Subcutaneous abdominal adipose tissue (tissue), 5 donors: ENCODE data around the gene SS18L1.

Source experiments
- H3K27ac ChIP-seq: one replicate; pipeline ENCODE4 v1.7.0; 2013; ENCODE audit warnings: low read depth, mild to moderate bottlenecking, inconsistent platforms, low read length, moderate library complexity
- H3K27me3 ChIP-seq, 5 donors: one replicate each; pipeline ENCODE4 v1.7.0; 2013; ENCODE audit warnings: low read length in 5 of 5, inconsistent platforms in 1 of 5; ENCODE audit not compliant: control insufficient read depth in 5 of 5, insufficient read depth in 4 of 5
- H3K36me3 ChIP-seq, 5 donors: one replicate each; pipeline ENCODE4 v1.7.0; 2013; ENCODE audit warnings: low read length in 5 of 5; ENCODE audit not compliant: control insufficient read depth in 5 of 5, insufficient read depth in 5 of 5
- H3K4me1 ChIP-seq, 5 donors: one replicate each; pipeline ENCODE4 v1.7.0; 2013; ENCODE audit warnings: low read length in 5 of 5, mild to moderate bottlenecking in 3 of 5, moderate library complexity in 1 of 5; ENCODE audit not compliant: control insufficient read depth in 5 of 5, insufficient read depth in 5 of 5
- H3K4me3 ChIP-seq, 5 donors: one replicate each; pipeline ENCODE4 v1.7.0; 2013; ENCODE audit warnings: low read length in 5 of 5, low read depth in 1 of 5
- H3K9ac ChIP-seq, 5 donors: one replicate each; pipeline ENCODE4 v1.7.0; 2013; ENCODE audit warnings: low read length in 5 of 5, mild to moderate bottlenecking in 4 of 5, moderate library complexity in 3 of 5
- H3K9me3 ChIP-seq, 5 donors: one replicate each; pipeline ENCODE4 v1.7.0; 2013; ENCODE audit warnings: low read length in 5 of 5; ENCODE audit not compliant: control insufficient read depth in 5 of 5
- donor health status: healthy.
- donor health status: healthy.
- donor health status: healthy.
- donor health status: healthy.
- donor health status: healthy.

Gene SS18L1

GRCh38 chr20:62198496-62198895 lies 54.9 kb downstream of the SS18L1 start:
- no peak overlapping the region for H3K27ac ChIP-seq
- H3K4me3 ChIP-seq: no peak overlapping the region
- H3K9ac ChIP-seq: no peak overlapping the region
- H3K36me3 ChIP-seq: peaks cover 6 to 71% (median 59%) of the 10 kb centered on the region in 5 donors
- no peaks in the 10 kb centered on the region for H3K9me3 ChIP-seq
- H3K4me1 ChIP-seq: peaks cover 0 to 6% (median 0%) of the 10 kb centered on the region in 5 donors
- H3K27me3 ChIP-seq: no peaks in the 10 kb centered on the region

DNA sequence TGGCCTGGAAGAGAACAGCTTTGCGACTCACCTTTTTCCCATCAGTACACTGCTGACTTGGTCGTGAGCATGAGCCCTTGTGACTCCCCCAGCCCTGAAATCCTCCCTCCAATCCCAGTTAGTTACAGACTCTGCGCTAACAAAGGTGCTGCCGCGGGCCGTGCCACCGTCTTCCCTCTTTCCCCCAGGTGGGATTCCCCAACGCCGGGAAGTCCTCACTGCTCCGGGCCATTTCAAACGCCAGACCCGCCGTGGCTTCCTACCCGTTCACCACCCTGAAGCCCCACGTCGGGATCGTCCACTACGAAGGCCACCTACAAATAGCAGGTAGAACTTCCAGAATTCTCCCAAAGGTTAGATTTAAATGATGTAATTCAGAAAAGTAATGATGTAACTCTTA lies 55.4 kb downstream of the SS18L1 start:
- Histone ChIP-seq H3K9ac (no peak overlapping the region), H3K9me3 (no peaks in the 10 kb centered on the region), H3K27me3 (no peaks in the 10 kb centered on the region), H3K4me1 (peaks cover 0 to 6% (median 0%) of the 10 kb centered on the region in 5 donors), H3K27ac (no peak overlapping the region), H3K4me3 (no peak overlapping the region), H3K36me3 (peaks cover 6 to 69% (median 56%) of the 10 kb centered on the region in 5 donors)

DNA sequence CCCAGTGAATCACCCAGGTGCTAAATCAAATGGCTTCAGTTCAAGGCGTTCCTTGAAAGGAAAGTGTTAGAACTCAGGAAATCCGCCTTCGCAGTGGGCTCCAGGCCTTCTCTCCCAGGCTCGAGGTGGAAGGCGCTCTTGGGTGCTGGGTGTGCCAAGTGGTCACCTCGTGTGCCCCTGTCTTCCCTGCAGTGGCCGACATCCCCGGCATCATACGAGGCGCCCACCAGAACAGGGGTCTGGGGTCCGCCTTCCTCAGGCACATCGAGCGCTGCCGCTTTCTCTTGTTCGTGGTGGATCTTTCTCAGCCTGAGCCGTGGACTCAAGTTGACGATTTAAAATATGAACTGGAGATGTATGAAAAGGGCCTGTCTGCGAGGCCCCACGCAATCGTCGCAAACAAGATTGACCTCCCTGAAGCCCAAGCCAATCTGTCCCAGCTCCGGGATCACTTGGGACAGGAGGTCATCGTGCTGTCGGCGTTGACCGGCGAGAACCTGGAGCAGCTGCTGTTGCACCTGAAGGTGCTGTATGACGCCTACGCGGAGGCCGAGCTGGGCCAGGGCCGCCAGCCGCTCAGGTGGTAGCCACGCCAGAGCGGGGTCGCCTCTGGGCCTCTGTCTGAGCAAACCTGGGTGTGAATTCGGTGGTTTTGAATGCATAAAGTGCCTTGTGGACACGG lies 57.1 kb downstream of the SS18L1 start:
- H3K27ac ChIP-seq: no peak overlapping the region

GRCh38 chr20:62201173-62202082 lies 57.9 kb downstream of the SS18L1 start:
- Histone ChIP-seq H3K27me3 (no peaks in the 10 kb centered on the region), H3K9me3 (no peaks in the 10 kb centered on the region), H3K9ac (no peak overlapping the region), H3K4me1 (peaks cover 0 to 6% (median 0%) of the 10 kb centered on the region in 5 donors), H3K27ac (no peak overlapping the region), H3K36me3 (peaks cover 6 to 55% (median 51%) of the 10 kb centered on the region in 5 donors), H3K4me3 (no peak overlapping the region)

More for the DNA sequence above, 57.1 kb downstream of the SS18L1 start:
- Histone ChIP-seq H3K4me1 (peaks cover 0 to 6% (median 0%) of the 10 kb centered on the region in 5 donors), H3K27me3 (no peaks in the 10 kb centered on the region), H3K9me3 (no peaks in the 10 kb centered on the region), H3K9ac (no peak overlapping the region), H3K4me3 (no peak overlapping the region), H3K36me3 (peaks cover 6 to 63% (median 55%) of the 10 kb centered on the region in 5 donors)

DNA sequence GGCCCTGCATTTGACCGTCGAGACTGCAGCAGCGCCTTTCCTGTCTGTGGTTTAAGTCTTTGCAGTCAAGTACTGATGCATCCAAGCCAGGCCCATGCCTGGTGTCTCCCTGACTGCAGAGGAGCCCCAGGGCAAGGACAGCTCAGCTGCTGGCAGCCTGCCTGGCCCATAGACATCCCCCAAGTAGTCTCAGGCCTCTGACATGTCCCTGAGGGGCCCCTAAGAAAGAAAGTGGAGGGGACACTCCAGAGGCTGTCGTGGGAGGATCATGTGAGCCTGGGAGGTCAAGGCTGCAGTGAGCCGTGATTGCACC lies 58.5 kb downstream of the SS18L1 start:
- Histone ChIP-seq H3K27me3 (no peaks in the 10 kb centered on the region), H3K27ac (no peak overlapping the region), H3K4me3 (no peak overlapping the region), H3K9me3 (no peaks in the 10 kb centered on the region), H3K36me3 (peaks cover 6 to 54% (median 51%) of the 10 kb centered on the region in 5 donors), H3K9ac (no peak overlapping the region), H3K4me1 (peaks cover 0 to 6% (median 1%) of the 10 kb centered on the region in 5 donors)

GRCh38 chr20:62202676-62203377 lies 59.3 kb downstream of the SS18L1 start:
- peaks cover 5 to 46% (median 44%) of the 10 kb centered on the region in 5 donors for H3K36me3 ChIP-seq
- no peaks in the 10 kb centered on the region for H3K9me3 ChIP-seq
- H3K9ac ChIP-seq: no peak overlapping the region
- no peak overlapping the region for H3K27ac ChIP-seq
- H3K27me3 ChIP-seq: no peaks in the 10 kb centered on the region
- H3K4me1 ChIP-seq: peaks cover 4 to 13% (median 9%) of the 10 kb centered on the region in 5 donors
- no peak overlapping the region for H3K4me3 ChIP-seq

DNA sequence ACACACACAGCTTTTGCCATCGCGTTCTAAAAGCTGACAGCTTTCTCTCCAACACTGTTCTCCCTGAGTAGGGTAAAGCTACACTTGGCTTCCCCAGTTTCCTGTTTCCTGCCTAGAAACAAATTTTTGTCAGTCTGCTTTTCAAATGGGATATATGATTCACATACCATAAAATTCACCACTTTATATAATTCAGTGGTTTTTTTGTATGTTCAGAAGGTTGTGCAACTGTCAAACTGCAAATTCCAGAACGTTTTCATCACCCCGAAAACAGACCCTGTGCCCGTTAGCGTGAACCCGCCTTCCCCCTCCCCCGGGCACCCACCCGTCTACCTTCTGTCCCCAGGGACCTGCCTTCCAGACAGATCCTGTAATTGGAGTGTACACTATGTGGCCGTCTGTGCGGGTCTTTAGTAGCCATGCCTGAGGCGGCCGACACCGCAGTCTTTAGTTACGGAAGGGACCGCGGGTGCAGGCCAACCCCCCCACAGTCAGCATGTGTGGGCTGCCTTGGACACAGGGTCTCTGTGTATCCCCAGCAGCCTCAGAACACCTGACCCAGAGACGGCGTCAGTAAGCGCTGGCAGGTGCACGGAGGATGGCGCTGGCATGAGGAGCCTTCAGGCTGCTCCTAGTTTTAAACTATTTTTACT lies 59.9 kb downstream of the SS18L1 start:
- H3K9ac ChIP-seq: no peak overlapping the region
- H3K4me1 ChIP-seq: peaks cover 4 to 16% (median 12%) of the 10 kb centered on the region in 5 donors
- no peak overlapping the region for H3K27ac ChIP-seq
- H3K9me3 ChIP-seq: no peaks in the 10 kb centered on the region
- no peaks in the 10 kb centered on the region for H3K27me3 ChIP-seq
- no peak overlapping the region for H3K4me3 ChIP-seq
- peaks cover 5 to 40% (median 37%) of the 10 kb centered on the region in 5 donors for H3K36me3 ChIP-seq

DNA sequence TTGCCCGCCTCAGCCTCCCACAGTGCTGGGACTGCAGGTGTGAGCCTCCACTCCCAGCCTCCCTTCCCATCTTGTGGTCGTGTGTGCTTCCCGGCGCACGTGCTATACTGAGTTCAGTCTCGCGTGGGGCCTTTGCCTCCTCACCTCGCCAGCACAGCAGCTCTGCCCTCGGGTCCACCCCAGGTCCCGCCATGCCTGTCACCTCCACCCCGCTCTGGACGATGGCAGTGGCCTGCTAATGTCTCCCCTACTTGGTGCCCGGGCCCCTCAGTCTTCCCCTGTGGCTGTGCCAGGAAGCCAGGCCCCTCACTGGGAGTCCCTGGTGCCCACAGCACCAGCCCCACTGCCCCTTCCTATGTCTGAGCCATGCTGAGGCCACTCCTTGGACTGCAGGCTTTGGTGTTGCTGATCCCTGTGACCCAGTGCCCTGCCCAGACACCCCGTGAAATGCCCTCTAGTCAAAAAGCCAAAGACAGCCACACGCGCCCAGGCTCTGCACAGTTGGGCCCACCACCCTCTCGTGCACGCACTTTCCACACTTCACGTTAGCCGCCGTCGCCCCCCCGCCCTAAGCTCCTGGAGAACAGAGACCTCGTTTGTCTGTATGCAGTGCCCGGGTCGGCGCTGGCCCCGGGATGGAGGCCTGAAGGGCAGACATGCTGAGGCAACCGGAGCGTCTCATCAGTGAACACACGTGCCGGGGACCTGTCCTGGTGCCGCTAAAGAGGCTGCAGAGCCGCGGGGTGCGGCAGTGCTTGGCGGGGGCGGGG lies 62.2 kb downstream of the SS18L1 start:
- H3K27ac ChIP-seq: no peak overlapping the region
- peaks cover 0 to 21% (median 17%) of the 10 kb centered on the region in 5 donors for H3K36me3 ChIP-seq
- no peak overlapping the region for H3K4me3 ChIP-seq
- H3K9ac ChIP-seq: no peak overlapping the region
- H3K9me3 ChIP-seq: no peaks in the 10 kb centered on the region
- peaks cover 4 to 23% (median 15%) of the 10 kb centered on the region in 5 donors for H3K4me1 ChIP-seq
- peaks cover 9 to 15% (median 13%) of the 10 kb centered on the region in 5 donors for H3K27me3 ChIP-seq

GRCh38 chr20:62206388-62206775 lies 62.8 kb downstream of the SS18L1 start:
- H3K27ac ChIP-seq: no peak overlapping the region
- peaks cover 0 to 16% (median 12%) of the 10 kb centered on the region in 5 donors for H3K36me3 ChIP-seq

More at GRCh38 chr20:62206388-62206775, 62.8 kb downstream of the SS18L1 start:
- no peaks in the 10 kb centered on the region for H3K9me3 ChIP-seq
- H3K4me3 ChIP-seq: no peak overlapping the region
- H3K27me3 ChIP-seq: peaks cover 14 to 20% (median 18%) of the 10 kb centered on the region in 5 donors
- no peak overlapping the region for H3K9ac ChIP-seq
- peaks cover 4 to 23% (median 15%) of the 10 kb centered on the region in 5 donors for H3K4me1 ChIP-seq
